C4-2B (cell line): Measurements from ENCODE around the gene CIAO3.

Experiments used
- ZFX ChIP-seq: fragments of 450-650 bp; IDR thresholded peaks from 2 replicates; pipeline ENCODE4 v1.6.1; 2017
- TF ChIP-seq, protein P1 (sequence below): fragments of 450-650 bp; conservative IDR thresholded peaks from 2 replicates; pipeline ENCODE4 v1.5.1; 2017; ENCODE audit warnings: mild to moderate bottlenecking

DNA sequence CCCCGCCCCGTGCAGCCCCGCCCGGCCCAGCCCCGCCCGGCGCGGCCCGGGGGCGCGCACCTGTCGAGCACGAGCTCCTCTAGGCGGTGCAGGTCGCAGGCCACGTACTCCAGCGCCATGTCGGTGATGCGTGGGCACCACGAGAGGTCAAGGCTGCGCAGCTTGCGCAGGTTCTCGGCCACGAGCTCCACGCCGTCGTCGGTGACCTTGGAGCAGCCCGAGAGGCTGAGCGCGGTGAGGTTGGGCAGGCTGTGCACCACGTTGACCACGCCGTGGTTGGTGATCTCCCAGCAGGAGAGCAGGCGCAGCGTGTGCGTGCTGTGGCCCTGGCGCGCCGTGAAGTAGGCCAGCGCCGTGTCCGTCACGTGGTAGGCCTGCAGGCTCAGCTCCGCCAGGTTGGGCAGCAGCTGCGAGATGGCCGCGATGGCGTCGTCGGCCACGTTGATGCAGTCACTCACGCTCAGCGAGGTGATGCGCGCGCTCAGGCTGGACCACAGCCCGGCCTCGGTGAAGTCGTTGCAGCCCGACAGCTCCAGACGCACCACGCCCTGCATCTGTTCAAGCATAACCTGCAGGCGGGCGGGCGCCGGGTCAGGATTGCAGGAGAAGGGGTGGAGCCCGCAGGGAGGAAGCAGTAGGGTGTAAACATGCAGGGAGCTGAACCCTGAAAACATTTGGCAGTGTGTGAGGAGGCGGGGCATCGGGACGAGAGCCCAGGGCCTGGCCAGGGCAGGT lies 45.3 kb downstream of the CIAO3 start:
- TF ChIP-seq, protein P1, sequence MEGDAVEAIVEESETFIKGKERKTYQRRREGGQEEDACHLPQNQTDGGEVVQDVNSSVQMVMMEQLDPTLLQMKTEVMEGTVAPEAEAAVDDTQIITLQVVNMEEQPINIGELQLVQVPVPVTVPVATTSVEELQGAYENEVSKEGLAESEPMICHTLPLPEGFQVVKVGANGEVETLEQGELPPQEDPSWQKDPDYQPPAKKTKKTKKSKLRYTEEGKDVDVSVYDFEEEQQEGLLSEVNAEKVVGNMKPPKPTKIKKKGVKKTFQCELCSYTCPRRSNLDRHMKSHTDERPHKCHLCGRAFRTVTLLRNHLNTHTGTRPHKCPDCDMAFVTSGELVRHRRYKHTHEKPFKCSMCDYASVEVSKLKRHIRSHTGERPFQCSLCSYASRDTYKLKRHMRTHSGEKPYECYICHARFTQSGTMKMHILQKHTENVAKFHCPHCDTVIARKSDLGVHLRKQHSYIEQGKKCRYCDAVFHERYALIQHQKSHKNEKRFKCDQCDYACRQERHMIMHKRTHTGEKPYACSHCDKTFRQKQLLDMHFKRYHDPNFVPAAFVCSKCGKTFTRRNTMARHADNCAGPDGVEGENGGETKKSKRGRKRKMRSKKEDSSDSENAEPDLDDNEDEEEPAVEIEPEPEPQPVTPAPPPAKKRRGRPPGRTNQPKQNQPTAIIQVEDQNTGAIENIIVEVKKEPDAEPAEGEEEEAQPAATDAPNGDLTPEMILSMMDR = no peak
- peak; percentile 66; the same call in 1 of the 2 replicates for TF ChIP-seq ZFX
